GM12878 (cell line): ENCODE results near the gene IL10RA.

ENCODE experiments used
- CEBPB ChIP-seq, 2 experiments: fragments of 150-350 bp in 1 of 2; IDR thresholded peaks; 2 replicates each; pipeline ENCODE4 v1.6.1; 2012 to 2014; ENCODE audit warnings: low read depth in 2 of 2, low read length in 2 of 2, borderline replicate concordance in 1 of 2, inconsistent platforms in 1 of 2
- GABPA ChIP-seq: IDR thresholded peaks from 2 replicates; pipeline ENCODE4 v1.6.1; 2014; ENCODE audit warnings: antibody characterized with exemption, low read depth, mild to moderate bottlenecking, inconsistent platforms
- IKZF1 ChIP-seq: fragments of 450-650 bp; conservative IDR thresholded peaks from 2 replicates; pipeline ENCODE4 v1.6.1; 2017; ENCODE audit warnings: antibody characterized with exemption, mild to moderate bottlenecking
- MEF2A ChIP-seq: IDR thresholded peaks from 2 replicates; pipeline ENCODE4 v1.6.1; 2011; ENCODE audit warnings: low read depth, mild to moderate bottlenecking, low read length, moderate library complexity; ENCODE audit not compliant: insufficient read depth
- POLR2AphosphoS5 ChIP-seq: IDR thresholded peaks from 2 replicates; pipeline ENCODE4 v1.6.1; 2011; ENCODE audit warnings: mild to moderate bottlenecking, low read length, inconsistent platforms
- TF ChIP-seq, protein P1 (sequence below): IDR thresholded peaks from 2 replicates; pipeline ENCODE4 v1.6.1; 2012; ENCODE audit warnings: improper control_type of control experiment, low read depth, low read length; ENCODE audit not compliant: insufficient replicate concordance

DNA sequence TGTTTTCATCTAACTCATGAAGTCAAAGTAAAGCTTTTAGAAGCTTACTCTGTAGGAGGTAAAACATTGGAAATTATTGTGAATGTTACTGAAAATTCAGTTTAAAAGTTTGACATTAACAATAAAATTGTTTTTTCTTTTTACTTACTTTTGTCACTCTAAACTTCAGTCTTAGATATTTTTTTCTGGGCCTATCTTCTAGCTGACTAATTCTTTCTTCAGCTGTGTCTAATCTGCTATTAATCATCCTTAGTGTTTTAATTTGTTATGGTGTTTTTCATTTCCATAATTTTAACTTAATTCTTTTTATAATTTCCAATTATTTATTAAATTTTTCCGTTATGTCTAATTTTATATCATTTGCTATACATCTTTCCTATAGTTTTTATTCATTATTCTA is 35.0 kb downstream of the IL10RA start:
- TF ChIP-seq, protein P1, sequence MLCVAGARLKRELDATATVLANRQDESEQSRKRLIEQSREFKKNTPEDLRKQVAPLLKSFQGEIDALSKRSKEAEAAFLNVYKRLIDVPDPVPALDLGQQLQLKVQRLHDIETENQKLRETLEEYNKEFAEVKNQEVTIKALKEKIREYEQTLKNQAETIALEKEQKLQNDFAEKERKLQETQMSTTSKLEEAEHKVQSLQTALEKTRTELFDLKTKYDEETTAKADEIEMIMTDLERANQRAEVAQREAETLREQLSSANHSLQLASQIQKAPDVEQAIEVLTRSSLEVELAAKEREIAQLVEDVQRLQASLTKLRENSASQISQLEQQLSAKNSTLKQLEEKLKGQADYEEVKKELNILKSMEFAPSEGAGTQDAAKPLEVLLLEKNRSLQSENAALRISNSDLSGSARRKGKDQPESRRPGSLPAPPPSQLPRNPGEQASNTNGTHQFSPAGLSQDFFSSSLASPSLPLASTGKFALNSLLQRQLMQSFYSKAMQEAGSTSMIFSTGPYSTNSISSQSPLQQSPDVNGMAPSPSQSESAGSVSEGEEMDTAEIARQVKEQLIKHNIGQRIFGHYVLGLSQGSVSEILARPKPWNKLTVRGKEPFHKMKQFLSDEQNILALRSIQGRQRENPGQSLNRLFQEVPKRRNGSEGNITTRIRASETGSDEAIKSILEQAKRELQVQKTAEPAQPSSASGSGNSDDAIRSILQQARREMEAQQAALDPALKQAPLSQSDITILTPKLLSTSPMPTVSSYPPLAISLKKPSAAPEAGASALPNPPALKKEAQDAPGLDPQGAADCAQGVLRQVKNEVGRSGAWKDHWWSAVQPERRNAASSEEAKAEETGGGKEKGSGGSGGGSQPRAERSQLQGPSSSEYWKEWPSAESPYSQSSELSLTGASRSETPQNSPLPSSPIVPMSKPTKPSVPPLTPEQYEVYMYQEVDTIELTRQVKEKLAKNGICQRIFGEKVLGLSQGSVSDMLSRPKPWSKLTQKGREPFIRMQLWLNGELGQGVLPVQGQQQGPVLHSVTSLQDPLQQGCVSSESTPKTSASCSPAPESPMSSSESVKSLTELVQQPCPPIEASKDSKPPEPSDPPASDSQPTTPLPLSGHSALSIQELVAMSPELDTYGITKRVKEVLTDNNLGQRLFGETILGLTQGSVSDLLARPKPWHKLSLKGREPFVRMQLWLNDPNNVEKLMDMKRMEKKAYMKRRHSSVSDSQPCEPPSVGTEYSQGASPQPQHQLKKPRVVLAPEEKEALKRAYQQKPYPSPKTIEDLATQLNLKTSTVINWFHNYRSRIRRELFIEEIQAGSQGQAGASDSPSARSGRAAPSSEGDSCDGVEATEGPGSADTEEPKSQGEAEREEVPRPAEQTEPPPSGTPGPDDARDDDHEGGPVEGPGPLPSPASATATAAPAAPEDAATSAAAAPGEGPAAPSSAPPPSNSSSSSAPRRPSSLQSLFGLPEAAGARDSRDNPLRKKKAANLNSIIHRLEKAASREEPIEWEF: no peak
- TF ChIP-seq MEF2A (no peak), POLR2AphosphoS5 (no peak), CEBPB (IDR thresholded peaks at IDR 0.05; ENCODE audit: borderline replicate concordance in 1 of 2, low read depth in 2 of 2, low read length in 2 of 2) (no peak), GABPA (no peak), IKZF1 (no peak)
